ENCODE data around the gene ROMO1.

The ROMO1 gene

GRCh38 chr20:35661908-35662307 is 37.3 kb upstream of the ROMO1 start:
- Histone ChIP-seq H3K27me3 (ENCODE audit: insufficient read depth, low read length) (no peaks in the 10 kb centered on the region), H3K79me2 (ENCODE audit: control insufficient read depth, insufficient read depth, low read length, unreplicated experiment) (peaks cover 79% of the 10 kb centered on the region), H2AFZ (ENCODE audit: low read length, unreplicated experiment) (no peak overlapping the region), H3K27ac (ENCODE audit: low read depth, low read length) (no peak overlapping the region), H3K4me3 (ENCODE audit: low read depth, low read length) (peak overlapping the region; percentile 88), H3K36me3 (ENCODE audit: insufficient read depth, low read length) (no peaks in the 10 kb centered on the region), H3K4me1 (ENCODE audit: control insufficient read depth, insufficient read depth, low read length, unreplicated experiment) (peaks cover 39% of the 10 kb centered on the region)

GRCh38 chr20:35662551-35662950 is 36.7 kb upstream of the ROMO1 start:
- H3K4me1 ChIP-seq (ENCODE audit: control insufficient read depth, insufficient read depth, low read length, unreplicated experiment) = peaks cover 36% of the 10 kb centered on the region
- H3K27ac ChIP-seq (ENCODE audit: low read depth, low read length) = no peak overlapping the region
- H3K27me3 ChIP-seq (ENCODE audit: insufficient read depth, low read length) = no peaks in the 10 kb centered on the region
- H3K36me3 ChIP-seq (ENCODE audit: insufficient read depth, low read length) = no peaks in the 10 kb centered on the region
- peaks cover 72% of the 10 kb centered on the region for H3K79me2 ChIP-seq (ENCODE audit: control insufficient read depth, insufficient read depth, low read length, unreplicated experiment)
- no peak overlapping the region for H2AFZ ChIP-seq (ENCODE audit: low read length, unreplicated experiment)
- peak overlapping the region; percentile 88 for H3K4me3 ChIP-seq (ENCODE audit: low read depth, low read length)

- H3K27me3 ChIP-seq (ENCODE audit: insufficient read depth, low read length) = no peaks in the 10 kb centered on the region
- H3K4me1 ChIP-seq (ENCODE audit: control insufficient read depth, insufficient read depth, low read length, unreplicated experiment) = peaks cover 34% of the 10 kb centered on the region
- H2AFZ ChIP-seq (ENCODE audit: low read length, unreplicated experiment) = peak overlapping the region; percentile 17
- peaks cover 5% of the 10 kb centered on the region for H3K36me3 ChIP-seq (ENCODE audit: insufficient read depth, low read length)
- H3K27ac ChIP-seq (ENCODE audit: low read depth, low read length) = peak overlapping the region; percentile 79
- peak overlapping the region; percentile 88 for H3K4me3 ChIP-seq (ENCODE audit: low read depth, low read length)
- H3K79me2 ChIP-seq (ENCODE audit: control insufficient read depth, insufficient read depth, low read length, unreplicated experiment) = peaks cover 61% of the 10 kb centered on the region
These were observed 35.4 kb upstream of the ROMO1 start for GRCh38 chr20:35663516-35664465.

- Histone ChIP-seq H3K36me3 (ENCODE audit: insufficient read depth, low read length) (peaks cover 11% of the 10 kb centered on the region), H3K27ac (ENCODE audit: low read depth, low read length) (peak within 1 kb of the TSS; percentile 79), H3K4me3 (ENCODE audit: low read depth, low read length) (peak within 1 kb of the TSS; percentile 88), H3K4me1 (ENCODE audit: control insufficient read depth, insufficient read depth, low read length, unreplicated experiment) (peaks cover 31% of the 10 kb centered on the region), H3K79me2 (ENCODE audit: control insufficient read depth, insufficient read depth, low read length, unreplicated experiment) (peaks cover 53% of the 10 kb centered on the region), H3K27me3 (ENCODE audit: insufficient read depth, low read length) (no peaks in the 10 kb centered on the region), H2AFZ (ENCODE audit: low read length, unreplicated experiment) (peak within 1 kb of the TSS; percentile 60)
These were observed 34.6 kb upstream of the ROMO1 start, which contains the start of the genes CPNE1 and RBM12 for GRCh38 chr20:35664466-35665206. Gene CPNE1, minus strand, starts transcription at chr20:35664900. Its CDS starts 31,977 bp downstream, at chr20:35632923. Gene RBM12, minus strand, starts transcription at chr20:35664900. Its CDS starts 9,578 bp downstream, at chr20:35655322.

GRCh38 chr20:35665949-35666288 is 33.3 kb upstream of the ROMO1 start:
- no peak overlapping the region for H3K27ac ChIP-seq (ENCODE audit: low read depth, low read length)
- no peaks in the 10 kb centered on the region for H3K27me3 ChIP-seq (ENCODE audit: insufficient read depth, low read length)

GRCh38 chr20:35669221-35669620 is 30.0 kb upstream of the ROMO1 start:
- no peaks in the 10 kb centered on the region for H3K4me1 ChIP-seq (ENCODE audit: control insufficient read depth, insufficient read depth, low read length, unreplicated experiment)
- no peak overlapping the region for H3K27ac ChIP-seq (ENCODE audit: low read depth, low read length)
- H2AFZ ChIP-seq (ENCODE audit: low read length, unreplicated experiment) = no peak overlapping the region
- H3K27me3 ChIP-seq (ENCODE audit: insufficient read depth, low read length) = no peaks in the 10 kb centered on the region
- H3K79me2 ChIP-seq (ENCODE audit: control insufficient read depth, insufficient read depth, low read length, unreplicated experiment) = peaks cover 7% of the 10 kb centered on the region
- H3K36me3 ChIP-seq (ENCODE audit: insufficient read depth, low read length) = peaks cover 27% of the 10 kb centered on the region
- no peak overlapping the region for H3K4me3 ChIP-seq (ENCODE audit: low read depth, low read length)

More at GRCh38 chr20:35665949-35666288, 33.3 kb upstream of the ROMO1 start:
- Histone ChIP-seq H3K36me3 (ENCODE audit: insufficient read depth, low read length) (peaks cover 17% of the 10 kb centered on the region), H3K4me3 (ENCODE audit: low read depth, low read length) (no peak overlapping the region), H2AFZ (ENCODE audit: low read length, unreplicated experiment) (no peak overlapping the region), H3K79me2 (ENCODE audit: control insufficient read depth, insufficient read depth, low read length, unreplicated experiment) (peaks cover 40% of the 10 kb centered on the region), H3K4me1 (ENCODE audit: control insufficient read depth, insufficient read depth, low read length, unreplicated experiment) (peaks cover 19% of the 10 kb centered on the region)

- Histone ChIP-seq H3K4me1 (ENCODE audit: control insufficient read depth, insufficient read depth, low read length, unreplicated experiment) (no peaks in the 10 kb centered on the region), H2AFZ (ENCODE audit: low read length, unreplicated experiment) (no peak overlapping the region), H3K4me3 (ENCODE audit: low read depth, low read length) (no peak overlapping the region), H3K36me3 (ENCODE audit: insufficient read depth, low read length) (peaks cover 27% of the 10 kb centered on the region), H3K27me3 (ENCODE audit: insufficient read depth, low read length) (no peaks in the 10 kb centered on the region), H3K27ac (ENCODE audit: low read depth, low read length) (no peak overlapping the region), H3K79me2 (ENCODE audit: control insufficient read depth, insufficient read depth, low read length, unreplicated experiment) (peaks cover 2% of the 10 kb centered on the region)
These were observed 29.5 kb upstream of the ROMO1 start for GRCh38 chr20:35669681-35670080.

GRCh38 chr20:35673884-35674283 is 25.3 kb upstream of the ROMO1 start:
- peaks cover 21% of the 10 kb centered on the region for H3K36me3 ChIP-seq (ENCODE audit: insufficient read depth, low read length)
- no peak overlapping the region for H2AFZ ChIP-seq (ENCODE audit: low read length, unreplicated experiment)
- H3K79me2 ChIP-seq (ENCODE audit: control insufficient read depth, insufficient read depth, low read length, unreplicated experiment) = no peaks in the 10 kb centered on the region
- no peaks in the 10 kb centered on the region for H3K4me1 ChIP-seq (ENCODE audit: control insufficient read depth, insufficient read depth, low read length, unreplicated experiment)
- no peak overlapping the region for H3K4me3 ChIP-seq (ENCODE audit: low read depth, low read length)
- H3K27me3 ChIP-seq (ENCODE audit: insufficient read depth, low read length) = no peaks in the 10 kb centered on the region
- no peak overlapping the region for H3K27ac ChIP-seq (ENCODE audit: low read depth, low read length)

- Histone ChIP-seq H3K4me3 (ENCODE audit: low read depth, low read length) (no peak overlapping the region), H3K27me3 (ENCODE audit: insufficient read depth, low read length) (no peaks in the 10 kb centered on the region), H3K4me1 (ENCODE audit: control insufficient read depth, insufficient read depth, low read length, unreplicated experiment) (no peaks in the 10 kb centered on the region), H2AFZ (ENCODE audit: low read length, unreplicated experiment) (no peak overlapping the region), H3K27ac (ENCODE audit: low read depth, low read length) (no peak overlapping the region), H3K79me2 (ENCODE audit: control insufficient read depth, insufficient read depth, low read length, unreplicated experiment) (no peaks in the 10 kb centered on the region), H3K36me3 (ENCODE audit: insufficient read depth, low read length) (peaks cover 15% of the 10 kb centered on the region; the same call in 1 of the 2 replicates)
These were observed 24.3 kb upstream of the ROMO1 start for GRCh38 chr20:35674921-35675320.

GRCh38 chr20:35680452-35681183 is 18.6 kb upstream of the ROMO1 start:
- H2AFZ ChIP-seq (ENCODE audit: low read length, unreplicated experiment) = no peak overlapping the region
- no peaks in the 10 kb centered on the region for H3K27me3 ChIP-seq (ENCODE audit: insufficient read depth, low read length)
- no peaks in the 10 kb centered on the region for H3K4me1 ChIP-seq (ENCODE audit: control insufficient read depth, insufficient read depth, low read length, unreplicated experiment)
- H3K36me3 ChIP-seq (ENCODE audit: insufficient read depth, low read length) = no peaks in the 10 kb centered on the region; the same call in 1 of the 2 replicates
- no peaks in the 10 kb centered on the region for H3K79me2 ChIP-seq (ENCODE audit: control insufficient read depth, insufficient read depth, low read length, unreplicated experiment)
- no peak overlapping the region for H3K4me3 ChIP-seq (ENCODE audit: low read depth, low read length)
- H3K27ac ChIP-seq (ENCODE audit: low read depth, low read length) = no peak overlapping the region
